ENCODE measurements around the gene HSFX3.

- TF ChIP-seq ZNF274 (IDR thresholded peaks at IDR 0.05; ENCODE audit: low read depth, low read length), result no peak
- no peak for TF ChIP-seq YY1 (IDR thresholded peaks at IDR 0.05; ENCODE audit: insufficient read depth, insufficient read length)
- TF ChIP-seq SUZ12 (IDR thresholded peaks at IDR 0.05; ENCODE audit: extremely low read depth, insufficient read depth, insufficient read length), result no peak
Measured at GRCh38 chrX:149541521-149542047, 8.1 kb downstream of the HSFX3 start.
